ENCODE measurements around the gene ACTRT1. TPM values are rescaled to one million over a fixed set of nuclear protein-coding genes. Genes with fewer than 3 reads are reported as not detected.

The ACTRT1 gene
- not detected for polyA plus RNA-seq (ENCODE audit: low read depth in 6 of 6)

GRCh38 chrX:128052303-128052702 lies at the start of gene ACTRT1:
Gene ACTRT1, minus strand, starts transcription at chrX:128052403. Its CDS starts 197 bp downstream, at chrX:128052206.
- no peak within 1 kb of the TSS for H3K27ac Mint-ChIP-seq
- H3K9me3 Mint-ChIP-seq: peaks cover 0 to 7% (median 0%) of the 10 kb centered on the region in 7 donors
- H3K4me1 Mint-ChIP-seq: no peaks in the 10 kb centered on the region
- no peak within 1 kb of the TSS for H3K4me3 Mint-ChIP-seq
- no peak for DNase-seq
- no peaks in the 10 kb centered on the region for H3K27me3 Mint-ChIP-seq
- ATAC-seq (ENCODE audit: low read depth in 2 of 2): no peak
- no peaks in the 10 kb centered on the region for H3K36me3 Mint-ChIP-seq

DNA sequence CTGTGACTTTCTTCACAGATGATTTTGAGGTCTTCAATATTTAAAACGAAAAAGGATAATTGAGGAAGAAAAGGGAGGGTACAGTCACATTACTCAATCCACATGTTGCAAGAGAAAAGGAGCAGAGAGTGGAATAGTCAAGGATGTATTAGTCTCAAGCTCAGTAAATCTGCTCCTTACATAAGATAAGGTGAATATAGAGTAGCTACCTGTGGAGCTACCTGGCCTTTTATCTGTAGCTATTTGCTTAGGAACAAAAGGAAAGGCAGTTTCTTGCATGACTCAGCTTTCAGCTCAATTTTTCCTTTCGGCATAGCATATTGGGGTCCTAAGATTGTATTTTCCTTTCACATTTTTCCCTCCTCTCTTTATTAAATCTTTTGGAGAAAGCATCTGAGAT lies 26.3 kb upstream of the ACTRT1 start:
- peaks cover 0 to 2% (median 0%) of the 10 kb centered on the region in 7 donors for H3K9me3 Mint-ChIP-seq
- H3K27ac Mint-ChIP-seq: no peak overlapping the region
- no peaks in the 10 kb centered on the region for H3K27me3 Mint-ChIP-seq
- H3K4me1 Mint-ChIP-seq: no peaks in the 10 kb centered on the region
- H3K4me3 Mint-ChIP-seq: no peak overlapping the region
- no peaks in the 10 kb centered on the region for H3K36me3 Mint-ChIP-seq
- DNase-seq (no peak), ATAC-seq (ENCODE audit: low read depth in 2 of 2) (no peak)

GRCh38 chrX:128057421-128057820 lies 5.2 kb upstream of the ACTRT1 start:
- Mint-ChIP-seq H3K4me3 (no peak overlapping the region), H3K27me3 (no peaks in the 10 kb centered on the region), H3K4me1 (no peaks in the 10 kb centered on the region), H3K36me3 (no peaks in the 10 kb centered on the region), H3K27ac (no peak overlapping the region), H3K9me3 (peaks cover 0 to 9% (median 2%) of the 10 kb centered on the region in 7 donors)
- no peak for DNase-seq
- ATAC-seq (ENCODE audit: low read depth in 2 of 2): no peak

GRCh38 chrX:128051526-128051925 lies 677 bp downstream of the ACTRT1 start:
- Mint-ChIP-seq H3K27me3 (no peaks in the 10 kb centered on the region), H3K36me3 (no peaks in the 10 kb centered on the region), H3K4me3 (no peak overlapping the region), H3K27ac (no peak overlapping the region), H3K9me3 (peaks cover 0 to 11% (median 0%) of the 10 kb centered on the region in 7 donors), H3K4me1 (no peaks in the 10 kb centered on the region)
- no peak for ATAC-seq (ENCODE audit: low read depth in 2 of 2)
- no peak for DNase-seq

DNA sequence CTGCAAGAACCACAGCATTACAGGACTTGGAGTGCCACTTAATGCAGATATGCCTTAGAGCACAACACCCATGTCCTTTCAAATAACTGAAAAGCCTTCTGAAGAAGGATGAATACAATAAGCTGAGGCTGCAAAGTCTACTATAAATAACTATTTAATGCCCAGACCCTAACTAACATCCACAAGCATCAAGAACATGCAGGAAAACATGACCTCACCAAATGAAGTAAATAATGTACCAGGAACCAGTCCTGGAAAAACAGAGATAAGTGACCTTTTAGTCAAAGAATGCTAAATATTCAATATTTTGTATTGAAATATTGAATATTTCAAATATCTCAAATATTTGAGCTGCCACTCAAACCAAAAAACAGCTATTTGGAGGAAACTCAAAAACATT lies 16.9 kb downstream of the ACTRT1 start:
- peak overlapping the region in 1 of 8 donors; percentile 66 for H3K4me3 Mint-ChIP-seq
- H3K4me1 Mint-ChIP-seq: no peaks in the 10 kb centered on the region
- H3K9me3 Mint-ChIP-seq: peaks cover 0 to 5% (median 0%) of the 10 kb centered on the region in 7 donors
- no peaks in the 10 kb centered on the region for H3K36me3 Mint-ChIP-seq
- H3K27me3 Mint-ChIP-seq: no peaks in the 10 kb centered on the region
- ATAC-seq (ENCODE audit: low read depth in 2 of 2) (no peak), DNase-seq (no peak)
- H3K27ac Mint-ChIP-seq: no peak overlapping the region

- H3K4me1 Mint-ChIP-seq: no peaks in the 10 kb centered on the region
- no peak for ATAC-seq (ENCODE audit: low read depth in 2 of 2)
- no peak overlapping the region for H3K27ac Mint-ChIP-seq
- H3K4me3 Mint-ChIP-seq: no peak overlapping the region
- no peaks in the 10 kb centered on the region for H3K36me3 Mint-ChIP-seq
- H3K27me3 Mint-ChIP-seq: no peaks in the 10 kb centered on the region
- DNase-seq: no peak
- H3K9me3 Mint-ChIP-seq: peaks cover 0 to 11% (median 8%) of the 10 kb centered on the region in 7 donors
These were observed 30.6 kb downstream of the ACTRT1 start for GRCh38 chrX:128021566-128021965.

DNA sequence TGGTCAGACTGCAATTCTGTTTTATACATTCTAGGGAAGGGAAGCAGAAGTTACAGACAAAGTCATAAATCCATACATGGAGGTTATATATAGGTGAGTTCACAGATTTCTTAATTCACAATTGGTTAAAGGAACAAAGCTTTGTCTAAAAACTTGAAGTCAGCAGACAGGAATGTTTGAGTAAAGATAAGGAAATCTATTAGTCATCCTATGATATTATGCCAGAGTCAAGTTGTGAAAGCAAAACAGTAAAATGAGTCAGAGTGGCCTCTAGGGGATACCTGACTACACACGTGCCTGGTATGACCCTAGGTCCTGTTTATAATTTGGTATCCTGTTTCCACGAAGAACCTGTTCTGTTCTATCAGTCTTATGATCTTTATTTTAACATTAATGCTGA lies 31.5 kb downstream of the ACTRT1 start:
- ATAC-seq (ENCODE audit: low read depth in 2 of 2): no peak

GRCh38 chrX:128019218-128019617 lies 33.0 kb downstream of the ACTRT1 start:
- Mint-ChIP-seq H3K4me3 (no peak overlapping the region), H3K9me3 (peaks cover 2 to 16% (median 9%) of the 10 kb centered on the region in 7 donors), H3K27ac (no peak overlapping the region), H3K36me3 (no peaks in the 10 kb centered on the region), H3K4me1 (no peaks in the 10 kb centered on the region), H3K27me3 (no peaks in the 10 kb centered on the region)
- DNase-seq: no peak
- no peak for ATAC-seq (ENCODE audit: low read depth in 2 of 2)

More for the DNA sequence above, 31.5 kb downstream of the ACTRT1 start:
- no peak for DNase-seq
- Mint-ChIP-seq H3K27ac (no peak overlapping the region), H3K36me3 (no peaks in the 10 kb centered on the region), H3K27me3 (no peaks in the 10 kb centered on the region), H3K9me3 (peaks cover 0 to 11% (median 9%) of the 10 kb centered on the region in 7 donors), H3K4me3 (no peak overlapping the region), H3K4me1 (no peaks in the 10 kb centered on the region)

- DNase-seq (no peak), ATAC-seq (ENCODE audit: low read depth in 2 of 2) (no peak)
- Mint-ChIP-seq H3K4me3 (no peak overlapping the region), H3K36me3 (no peaks in the 10 kb centered on the region), H3K27ac (no peak overlapping the region), H3K27me3 (no peaks in the 10 kb centered on the region), H3K4me1 (no peaks in the 10 kb centered on the region), H3K9me3 (peaks cover 0 to 12% (median 5%) of the 10 kb centered on the region in 7 donors)
These were observed 40.2 kb downstream of the ACTRT1 start for GRCh38 chrX:128012015-128012414.

- DNase-seq (no peak), ATAC-seq (ENCODE audit: low read depth in 2 of 2) (no peak)
- Mint-ChIP-seq H3K27me3 (no peaks in the 10 kb centered on the region), H3K4me1 (no peaks in the 10 kb centered on the region), H3K4me3 (no peak overlapping the region), H3K9me3 (peaks cover 0 to 4% (median 0%) of the 10 kb centered on the region in 7 donors), H3K27ac (no peak overlapping the region), H3K36me3 (no peaks in the 10 kb centered on the region)
These were observed 44.3 kb downstream of the ACTRT1 start for GRCh38 chrX:128007882-128008281.

All from naive B cell (primary cell).